ENCODE measurements around the gene STH.
"Not testable (repeated sequence)": the region's sequence is repeated elsewhere in the genome, so short reads cannot be mapped to it uniquely, and the experiment has no call there.

The STH gene

GRCh38 chr17:45998987-45999899 lies at the start of gene STH:
STH (plus strand) TSS chr17:45999250; CDS start chr17:45999280, 30 bp downstream.
- DNase-seq: no peak

DNA sequence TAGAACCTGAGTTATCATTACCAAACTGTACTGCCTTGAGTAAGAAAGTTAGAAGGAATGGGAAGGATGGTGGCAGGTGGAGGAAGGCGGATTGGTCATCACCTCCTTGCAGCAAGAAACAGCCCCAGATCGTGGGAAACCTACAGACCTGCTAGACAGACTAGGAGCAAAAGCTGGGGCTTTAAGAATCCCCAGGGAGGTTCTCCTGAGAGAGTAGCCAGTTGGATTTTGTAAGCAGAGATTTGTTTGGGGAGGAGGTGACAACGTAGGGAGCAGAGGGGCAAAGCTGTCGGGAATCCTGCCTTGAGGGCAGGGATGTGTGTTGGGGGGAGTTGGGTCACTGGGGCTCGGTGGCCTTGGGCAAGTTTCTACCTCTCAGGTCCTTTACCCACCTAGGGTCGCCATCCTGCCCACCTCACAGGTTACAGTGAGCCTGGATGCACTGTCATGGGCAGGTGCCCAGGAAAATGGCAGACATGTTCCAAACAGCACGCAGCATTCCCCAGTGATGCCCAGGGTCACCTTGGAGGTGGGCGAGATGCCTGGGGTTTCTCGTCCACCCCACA lies 49.2 kb upstream of the STH start:
- DNase-seq: no peak

- no peak for DNase-seq
Measured at GRCh38 chr17:45950888-45951287, 48.2 kb upstream of the STH start.

GRCh38 chr17:45951403-45951802 lies 47.6 kb upstream of the STH start:
- no peak for DNase-seq

GRCh38 chr17:45951941-45952340 lies 47.1 kb upstream of the STH start:
- DNase-seq: no peak

DNA sequence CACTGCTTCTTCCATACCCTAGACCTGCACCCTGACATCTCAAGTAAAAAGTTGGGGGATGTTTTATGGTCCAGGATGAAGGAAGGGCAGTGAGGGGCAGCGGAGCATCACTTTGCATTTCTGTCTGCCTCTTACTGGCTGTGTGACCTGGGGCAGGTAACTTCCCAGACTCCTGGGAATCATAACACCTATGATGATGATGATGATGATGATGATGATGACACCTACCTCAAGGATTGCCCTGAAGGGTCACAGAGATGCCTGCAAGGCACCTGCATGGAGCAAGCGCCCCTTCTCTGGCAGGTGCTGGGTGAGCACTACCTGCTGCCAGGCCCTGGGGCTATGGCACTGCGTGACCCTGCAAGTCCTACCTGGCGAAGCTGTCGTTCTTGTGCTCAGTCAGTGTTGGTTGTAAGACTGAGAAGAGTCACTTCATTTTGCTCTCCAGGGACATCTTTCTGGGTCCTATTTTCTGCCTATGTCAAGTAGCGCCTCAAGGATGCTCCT lies 46.2 kb upstream of the STH start:
- DNase-seq: no peak

- DNase-seq: no peak
Measured at GRCh38 chr17:45953561-45953960, 45.5 kb upstream of the STH start.

GRCh38 chr17:45954914-45955313 lies 44.1 kb upstream of the STH start:
- DNase-seq: no peak

DNA sequence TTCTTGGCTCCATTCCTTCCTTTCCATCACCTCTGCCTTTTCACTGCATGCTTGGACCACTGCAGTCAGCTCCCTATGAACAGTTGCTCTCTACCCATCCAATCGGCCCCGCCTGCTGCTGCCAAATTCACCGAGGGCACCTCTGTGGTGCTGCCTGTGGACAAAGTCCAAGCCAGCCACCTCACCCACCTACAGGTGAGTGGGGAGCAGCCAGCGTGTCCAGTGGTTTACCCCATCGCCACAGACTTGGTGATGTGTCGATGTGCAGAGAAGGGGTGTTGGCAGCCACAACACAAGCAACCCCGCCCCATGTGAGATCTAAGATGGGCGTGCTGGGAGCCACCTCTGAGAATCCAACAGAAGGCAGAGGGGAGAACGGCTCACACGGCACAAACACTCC lies 43.7 kb upstream of the STH start:
- DNase-seq: no peak

DNA sequence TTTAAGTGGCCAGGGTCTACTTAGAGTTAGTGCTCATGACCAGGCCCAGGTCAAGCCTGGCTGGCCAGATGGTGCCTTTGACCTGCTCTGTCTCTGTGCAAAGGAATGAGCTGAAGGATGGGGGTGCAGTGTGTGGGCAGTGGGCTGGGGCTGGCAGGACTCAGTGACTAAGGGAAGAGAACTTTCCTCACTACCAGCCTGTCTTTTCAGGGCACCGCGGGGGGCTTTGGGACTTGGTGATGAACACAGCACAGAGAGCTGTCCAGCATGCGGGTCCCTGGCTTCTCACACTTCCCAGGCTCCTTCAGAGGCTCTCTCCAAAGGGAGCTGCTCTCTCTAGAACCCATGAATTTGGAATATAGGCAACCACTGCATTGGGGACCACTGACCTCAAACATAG lies 43.0 kb upstream of the STH start:
- DNase-seq: no peak

DNA sequence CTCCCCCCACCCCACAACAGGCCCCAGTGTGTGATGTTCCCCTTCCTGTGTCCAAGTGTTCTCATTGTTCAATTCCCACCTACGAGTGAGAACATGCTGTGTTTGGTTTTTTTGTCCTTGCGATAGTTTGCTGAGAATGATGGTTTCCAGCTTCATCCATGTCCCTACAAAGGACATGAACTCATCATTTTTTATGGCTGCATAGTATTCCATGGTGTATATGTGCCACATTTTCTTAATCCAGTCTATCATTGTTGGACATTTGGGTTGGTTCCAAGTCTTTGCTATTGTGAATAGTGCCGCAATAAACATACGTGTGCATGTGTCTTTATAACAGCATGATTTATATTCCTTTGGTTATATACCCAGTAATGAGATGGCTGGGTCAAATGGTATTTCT lies 42.3 kb upstream of the STH start:
- DNase-seq: not testable (repeated sequence)

DNA sequence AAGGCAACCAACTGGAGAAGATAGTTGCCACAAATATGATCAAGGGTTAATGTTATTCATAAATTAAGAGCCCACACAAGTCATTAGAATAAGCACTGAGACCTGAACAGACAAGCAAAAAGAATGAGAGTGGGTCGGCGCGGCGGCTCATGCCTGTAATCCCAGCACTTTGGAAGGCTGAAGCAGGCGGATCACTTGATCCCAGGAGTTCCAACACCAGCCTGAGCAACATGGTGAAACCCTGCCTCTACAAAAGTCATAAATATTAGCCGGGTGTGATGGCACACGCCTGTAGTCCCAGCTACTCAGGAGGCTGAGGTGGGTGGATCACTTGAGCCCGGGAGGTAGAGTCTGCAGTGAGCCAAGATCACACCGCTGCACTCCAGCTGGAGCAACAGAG lies 40.7 kb upstream of the STH start:
- DNase-seq: no peak

DNA sequence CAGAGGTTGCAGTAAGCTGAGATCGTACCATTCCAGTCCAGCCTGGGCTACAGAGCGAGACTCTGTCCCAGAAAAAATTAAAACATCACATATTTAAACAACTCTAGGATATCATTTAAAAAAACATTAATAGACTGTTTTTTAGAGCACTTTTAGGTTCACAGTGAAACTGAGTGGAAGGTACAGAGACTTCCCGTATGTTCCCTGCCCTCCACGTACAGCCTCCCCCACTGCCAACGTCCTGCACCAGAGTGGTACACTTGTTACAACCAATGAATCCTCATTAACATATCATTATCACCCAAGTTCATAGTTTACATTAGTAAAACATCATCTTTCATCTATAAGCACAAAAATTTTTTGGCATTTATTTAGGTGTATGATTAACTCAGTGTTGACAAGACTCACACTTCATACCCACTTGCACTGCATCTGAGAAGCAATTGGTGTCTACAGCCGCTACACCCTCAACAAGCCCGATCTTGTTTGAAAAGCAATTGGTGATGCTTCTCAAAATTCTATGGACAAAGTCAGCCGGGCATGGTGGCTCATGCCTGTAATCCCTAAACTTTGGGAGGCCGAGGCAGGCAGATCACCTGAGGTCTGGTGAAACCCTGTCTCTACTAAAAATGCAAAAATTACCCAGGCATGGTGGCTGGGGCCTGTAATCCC lies 39.9 kb upstream of the STH start:
- DNase-seq: no peak

DNA sequence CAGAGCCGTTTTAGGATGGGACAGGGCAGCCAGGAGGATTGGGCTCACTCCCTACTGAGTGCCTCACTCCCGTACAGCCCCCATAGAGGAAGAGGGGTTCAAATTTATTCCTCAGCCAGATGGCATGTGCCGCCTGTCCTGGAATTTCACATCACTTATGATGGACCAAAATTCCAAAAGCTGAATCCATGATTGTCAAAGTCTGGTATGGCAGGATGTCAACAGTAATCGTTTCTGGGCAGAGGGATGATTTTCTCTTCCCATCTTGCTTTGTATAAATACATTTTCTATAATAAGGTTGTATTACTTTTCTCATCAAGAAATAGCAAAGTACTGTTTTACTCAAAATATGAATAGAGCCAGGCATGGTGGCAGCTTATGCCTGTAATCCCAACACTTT lies 38.7 kb upstream of the STH start:
- no peak for DNase-seq

DNA sequence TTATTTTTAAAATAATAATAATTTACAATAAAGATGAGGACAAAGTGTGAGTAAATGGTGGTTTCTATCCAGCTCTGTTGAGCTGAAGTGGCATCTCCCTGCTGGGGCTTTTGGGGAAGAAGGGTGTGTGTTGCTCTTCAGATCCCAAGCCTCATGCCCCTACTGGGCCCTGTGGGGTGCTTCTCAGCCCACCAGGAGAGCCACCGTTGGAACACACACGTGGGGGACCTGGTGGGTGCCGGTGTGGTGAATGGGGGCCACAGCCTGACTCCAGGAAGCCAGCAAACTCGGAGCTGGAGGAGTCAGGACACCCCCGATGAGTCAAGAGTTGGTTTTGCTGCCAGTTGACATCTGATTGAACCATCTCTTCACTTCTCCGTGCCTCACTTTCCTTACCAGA lies 37.8 kb upstream of the STH start:
- no peak for DNase-seq

DNA sequence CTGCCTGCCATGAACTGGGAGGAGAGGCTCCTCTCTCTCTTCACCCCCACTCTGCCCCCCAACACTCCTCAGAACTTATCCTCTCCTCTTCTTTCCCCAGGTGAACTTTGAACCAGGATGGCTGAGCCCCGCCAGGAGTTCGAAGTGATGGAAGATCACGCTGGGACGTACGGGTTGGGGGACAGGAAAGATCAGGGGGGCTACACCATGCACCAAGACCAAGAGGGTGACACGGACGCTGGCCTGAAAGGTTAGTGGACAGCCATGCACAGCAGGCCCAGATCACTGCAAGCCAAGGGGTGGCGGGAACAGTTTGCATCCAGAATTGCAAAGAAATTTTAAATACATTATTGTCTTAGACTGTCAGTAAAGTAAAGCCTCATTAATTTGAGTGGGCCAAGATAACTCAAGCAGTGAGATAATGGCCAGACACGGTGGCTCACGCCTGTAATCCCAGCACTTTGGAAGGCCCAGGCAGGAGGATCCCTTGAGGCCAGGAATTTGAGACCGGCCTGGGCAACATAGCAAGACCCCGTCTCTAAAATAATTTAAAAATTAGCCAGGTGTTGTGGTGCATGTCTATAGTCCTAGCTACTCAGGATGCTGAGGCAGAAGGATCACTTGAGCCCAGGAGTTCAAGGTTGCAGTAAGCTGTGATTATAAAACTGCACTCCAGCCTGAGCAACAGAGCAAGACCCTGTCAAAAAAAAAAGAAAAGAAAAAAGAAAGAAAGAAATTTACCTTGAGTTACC lies 36.7 kb upstream of the STH start:
- DNase-seq: no peak

GRCh38 chr17:45963283-45963682 lies 35.8 kb upstream of the STH start:
- no peak for DNase-seq

DNA sequence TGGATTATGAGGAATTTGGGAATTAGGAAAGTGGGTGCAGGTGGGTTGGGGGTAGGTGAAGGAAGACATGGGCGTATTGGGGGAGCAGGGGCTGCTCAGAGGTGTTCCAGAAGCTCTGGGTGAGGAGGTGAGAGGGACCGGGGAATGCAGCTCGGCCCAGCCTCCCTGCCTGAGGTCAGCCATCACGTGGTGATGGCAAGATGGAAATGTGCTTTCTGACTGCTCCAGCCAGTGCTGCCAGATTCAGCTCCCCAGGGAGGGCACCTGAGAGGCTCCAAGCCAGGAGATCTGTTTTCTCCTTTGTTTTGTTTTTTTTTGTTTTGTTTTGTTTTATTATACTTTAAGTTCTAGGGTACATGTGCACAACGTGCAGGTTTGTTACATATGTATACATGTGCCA lies 35.2 kb upstream of the STH start:
- no peak for DNase-seq

- no peak for DNase-seq
Measured at GRCh38 chr17:45964634-45965033, 34.4 kb upstream of the STH start.

DNA sequence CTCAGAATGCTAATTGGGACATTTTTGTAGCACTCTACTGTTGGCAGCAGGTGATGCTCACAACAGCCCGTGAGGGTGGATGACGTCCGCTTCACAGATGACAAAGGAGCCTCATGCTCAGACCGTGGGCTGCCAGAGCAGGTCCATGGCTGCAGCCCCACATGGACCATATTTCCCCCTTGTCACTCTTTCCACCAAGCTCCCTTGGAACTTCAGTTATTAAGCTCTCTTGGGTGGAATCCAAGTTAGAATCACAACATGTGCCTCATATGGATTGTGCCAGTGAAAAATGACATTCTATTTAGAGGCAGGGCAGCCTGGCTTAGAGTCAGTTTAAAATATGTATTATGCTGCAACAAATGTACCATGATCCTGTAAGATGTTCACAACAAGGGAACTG lies 33.2 kb upstream of the STH start:
- DNase-seq: no peak

DNA sequence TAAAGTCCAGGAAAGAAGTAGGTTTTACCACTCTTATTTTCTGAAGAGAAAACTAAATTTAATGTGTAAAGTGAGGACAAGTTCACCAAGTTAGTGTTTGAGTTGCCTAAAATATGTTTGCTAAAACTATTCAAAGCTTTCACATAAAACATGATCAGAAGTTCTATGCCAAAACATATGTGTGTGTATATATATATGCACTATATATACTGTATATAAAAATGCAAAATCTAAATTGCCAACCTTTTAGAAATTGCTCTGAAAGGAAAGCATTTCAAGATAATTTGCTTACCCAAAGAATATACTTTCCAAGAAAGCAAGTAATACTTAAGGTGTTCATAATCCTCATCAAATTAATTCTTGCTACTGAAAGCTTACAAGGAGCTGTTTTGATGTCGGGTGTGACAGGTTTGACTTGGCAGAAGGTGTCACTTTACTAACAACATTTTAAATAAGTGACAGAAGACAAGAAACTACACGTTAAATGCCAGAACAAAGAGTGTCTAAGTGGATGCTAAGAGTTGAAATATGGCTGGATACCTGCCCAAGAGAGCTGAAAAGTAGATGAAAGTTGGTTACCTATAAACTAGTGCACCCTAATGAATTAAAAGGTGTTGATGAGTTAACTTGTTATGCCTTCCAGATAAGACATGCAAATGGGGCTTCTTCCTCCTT lies 32.3 kb upstream of the STH start:
- no peak for DNase-seq

- no peak for DNase-seq
Measured at GRCh38 chr17:45967378-45967777, 31.7 kb upstream of the STH start.

- no peak for DNase-seq
Measured at GRCh38 chr17:45968732-45969131, 30.3 kb upstream of the STH start.
